Epithelial cell of esophagus (primary cell): ENCODE measurements around the gene FKBP9.
A peak's percentile ranks its signal among the peaks of the same experiment; 100 is the strongest.

Experiments used
- DNase-seq: peaks from one replicate; pipeline ENCODE4 v3.0.0; 2010; ENCODE audit warnings: low read depth
- H3K4me3 ChIP-seq: 2 replicates; pipeline ENCODE4 v1.5.1; 2011; ENCODE audit warnings: mild to moderate bottlenecking, low read length, control low read depth
- CTCF ChIP-seq: IDR thresholded peaks from 2 replicates; pipeline ENCODE4 v1.5.1; 2011; ENCODE audit warnings: low read depth, mild to moderate bottlenecking, low read length, control low read depth, inconsistent platforms; ENCODE audit not compliant: insufficient read depth; ENCODE audit errors: missing control alignments

The FKBP9 gene

GRCh38 chr7:33038639-33039038 lies 81.4 kb downstream of the FKBP9 start:
- DNase-seq, result no peak
- no peak overlapping the region for H3K4me3 ChIP-seq
- TF ChIP-seq CTCF, result no peak

GRCh38 chr7:33039257-33039902 lies 82.1 kb downstream of the FKBP9 start:
- no peak for DNase-seq
- H3K4me3 ChIP-seq, result peak overlapping the region; percentile 30
- no peak for TF ChIP-seq CTCF

GRCh38 chr7:33039903-33040292 lies 82.7 kb downstream of the FKBP9 start:
- DNase-seq, result no peak
- no peak for TF ChIP-seq CTCF

GRCh38 chr7:33040803-33041516 lies 83.7 kb downstream of the FKBP9 start:
- peak; percentile 93 for DNase-seq
- peak overlapping the region; percentile 15 for H3K4me3 ChIP-seq
- TF ChIP-seq CTCF, result no peak

More at GRCh38 chr7:33039903-33040292, 82.7 kb downstream of the FKBP9 start:
- H3K4me3 ChIP-seq, result peak overlapping the region; percentile 30

- no peak overlapping the region for H3K4me3 ChIP-seq
- no peak for TF ChIP-seq CTCF
- no peak for DNase-seq
Measured at GRCh38 chr7:33041631-33042428, 84.6 kb downstream of the FKBP9 start.

GRCh38 chr7:33043501-33044400 lies 86.5 kb downstream of the FKBP9 start:
- TF ChIP-seq CTCF, result no peak
- no peak overlapping the region for H3K4me3 ChIP-seq
- DNase-seq, result no peak
